ENCODE measurements around the gene RASSF3. TPM values are rescaled to one million over a fixed set of nuclear protein-coding genes. Genes with fewer than 3 reads are reported as not detected.
A peak's percentile ranks its signal among the peaks of the same experiment; 100 is the strongest.

RASSF3 gene
- total RNA-seq, 1 donor from 2014 or later, result 31.8 TPM

DNA sequence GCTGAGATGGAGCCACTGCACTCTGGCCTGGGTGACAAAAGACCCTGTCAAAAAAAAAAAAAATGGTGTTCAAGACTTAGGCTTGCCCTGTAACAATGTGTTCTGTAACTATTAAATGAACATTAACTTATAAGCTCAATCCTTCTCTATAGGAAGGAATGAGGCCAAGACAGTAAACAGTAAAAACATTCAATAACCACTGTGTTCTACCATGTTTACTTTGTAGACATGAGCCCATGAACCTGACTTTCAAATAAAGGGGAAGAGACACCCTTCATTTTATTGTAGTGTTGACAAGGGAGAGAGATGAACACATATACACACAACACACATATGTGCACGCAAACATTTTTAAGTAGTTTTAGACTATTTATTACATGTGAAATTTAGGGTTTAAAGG, 20.1 kb upstream of the RASSF3 start:
- Histone ChIP-seq H3K36me3 (ENCODE audit: control insufficient read depth in 3 of 3, insufficient read depth in 3 of 3, low read length in 3 of 3) (no peaks in the 10 kb centered on the region), H3K9me3 (ENCODE audit: control insufficient read depth in 3 of 3, low read length in 3 of 3) (no peaks in the 10 kb centered on the region), H3K27ac (ENCODE audit: low read depth, low read length) (no peak overlapping the region), H3K4me1 (ENCODE audit: control insufficient read depth in 3 of 3, insufficient read depth in 3 of 3, low read length in 3 of 3) (no peaks in the 10 kb centered on the region), H3K9ac (ENCODE audit: low read depth in 1 of 3, low read length in 3 of 3) (no peak overlapping the region), H3K4me3 (ENCODE audit: low read length in 3 of 3) (no peak overlapping the region), H3K27me3 (ENCODE audit: control insufficient read depth in 3 of 3, insufficient read depth in 3 of 3, low read length in 3 of 3) (no peaks in the 10 kb centered on the region)

DNA sequence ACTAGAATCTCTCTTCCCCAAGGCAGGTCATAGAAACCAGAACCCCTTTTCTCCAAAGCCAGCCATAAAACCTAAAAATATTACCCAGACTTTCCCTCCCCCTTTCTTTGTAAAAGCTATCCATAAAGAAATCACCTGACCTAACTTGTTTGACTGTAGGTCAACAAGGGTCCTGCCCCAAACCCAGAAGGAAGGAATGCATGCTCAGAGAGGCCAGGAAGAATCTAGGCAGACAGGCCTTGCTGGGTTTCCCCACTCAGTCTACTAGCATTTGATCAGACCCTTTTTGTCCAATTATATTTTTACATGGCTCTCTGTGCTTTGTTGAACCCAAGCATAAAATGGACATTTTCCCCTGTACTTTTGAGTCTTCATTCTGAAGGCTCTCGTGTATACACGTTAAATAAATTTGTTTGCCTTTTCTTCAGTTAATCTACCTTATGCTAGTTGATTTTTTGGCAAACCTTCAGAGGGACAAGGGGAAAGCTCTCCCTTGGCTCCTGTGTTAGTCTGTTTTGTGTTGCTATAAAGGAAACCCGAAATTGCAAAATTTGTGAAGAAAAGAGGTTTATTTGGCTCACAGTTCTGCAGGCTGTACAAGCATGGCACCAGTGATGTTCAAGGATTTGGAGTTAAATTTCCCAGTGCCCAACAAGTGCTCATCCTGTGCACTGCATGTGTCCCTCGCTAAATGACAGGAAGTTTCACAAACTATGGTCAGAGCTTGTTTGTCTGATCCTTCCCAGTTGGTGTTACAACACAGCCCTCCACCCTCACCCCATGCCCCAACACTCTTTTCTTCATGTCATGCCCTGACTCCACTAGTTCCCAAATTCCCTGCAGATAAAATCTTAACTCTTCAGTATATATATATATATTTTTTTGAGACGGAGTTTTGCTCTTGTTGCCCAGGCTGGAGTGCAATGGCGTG, 14.2 kb upstream of the RASSF3 start:
- no peaks in the 10 kb centered on the region for H3K27me3 ChIP-seq (ENCODE audit: control insufficient read depth in 3 of 3, insufficient read depth in 3 of 3, low read length in 3 of 3)
- no peak overlapping the region for H3K27ac ChIP-seq (ENCODE audit: low read depth, low read length)
- no peaks in the 10 kb centered on the region for H3K36me3 ChIP-seq (ENCODE audit: control insufficient read depth in 3 of 3, insufficient read depth in 3 of 3, low read length in 3 of 3)
- H3K4me3 ChIP-seq (ENCODE audit: low read length in 3 of 3), result no peak overlapping the region
- no peaks in the 10 kb centered on the region for H3K4me1 ChIP-seq (ENCODE audit: control insufficient read depth in 3 of 3, insufficient read depth in 3 of 3, low read length in 3 of 3)
- H3K9ac ChIP-seq (ENCODE audit: low read depth in 1 of 3, low read length in 3 of 3), result no peak overlapping the region
- no peaks in the 10 kb centered on the region for H3K9me3 ChIP-seq (ENCODE audit: control insufficient read depth in 3 of 3, low read length in 3 of 3)

GRCh38 chr12:64598831-64599230, 11.5 kb upstream of the RASSF3 start:
- H3K27ac ChIP-seq (ENCODE audit: low read depth, low read length), result no peak overlapping the region
- H3K4me1 ChIP-seq (ENCODE audit: control insufficient read depth in 3 of 3, insufficient read depth in 3 of 3, low read length in 3 of 3), result no peaks in the 10 kb centered on the region
- no peak overlapping the region for H3K9ac ChIP-seq (ENCODE audit: low read depth in 1 of 3, low read length in 3 of 3)
- H3K36me3 ChIP-seq (ENCODE audit: control insufficient read depth in 3 of 3, insufficient read depth in 3 of 3, low read length in 3 of 3), result no peaks in the 10 kb centered on the region
- H3K9me3 ChIP-seq (ENCODE audit: control insufficient read depth in 3 of 3, low read length in 3 of 3), result no peaks in the 10 kb centered on the region
- H3K27me3 ChIP-seq (ENCODE audit: control insufficient read depth in 3 of 3, insufficient read depth in 3 of 3, low read length in 3 of 3), result no peaks in the 10 kb centered on the region
- no peak overlapping the region for H3K4me3 ChIP-seq (ENCODE audit: low read length in 3 of 3)

DNA sequence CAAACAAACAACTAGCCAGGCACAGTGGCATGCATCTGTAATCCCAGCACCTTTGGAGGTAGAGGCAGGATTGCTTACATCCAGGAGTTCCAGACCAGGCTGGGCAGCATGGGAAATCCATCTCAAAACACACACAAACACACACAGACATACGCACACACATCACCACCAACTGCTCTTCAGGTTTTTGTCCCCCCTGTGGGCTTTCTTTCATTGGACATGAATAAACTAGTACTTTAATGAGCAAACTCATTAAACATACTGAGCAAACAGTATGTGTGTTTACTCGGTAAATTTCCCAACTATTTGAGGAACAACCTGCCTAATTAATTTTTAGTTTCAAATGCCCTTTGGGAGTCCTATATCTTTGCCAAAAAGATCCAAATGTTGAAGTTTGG, 10.1 kb upstream of the RASSF3 start:
- H3K9me3 ChIP-seq (ENCODE audit: control insufficient read depth in 3 of 3, low read length in 3 of 3), result no peaks in the 10 kb centered on the region
- no peaks in the 10 kb centered on the region for H3K4me1 ChIP-seq (ENCODE audit: control insufficient read depth in 3 of 3, insufficient read depth in 3 of 3, low read length in 3 of 3)
- H3K36me3 ChIP-seq (ENCODE audit: control insufficient read depth in 3 of 3, insufficient read depth in 3 of 3, low read length in 3 of 3), result no peaks in the 10 kb centered on the region
- H3K27ac ChIP-seq (ENCODE audit: low read depth, low read length), result no peak overlapping the region
- no peaks in the 10 kb centered on the region for H3K27me3 ChIP-seq (ENCODE audit: control insufficient read depth in 3 of 3, insufficient read depth in 3 of 3, low read length in 3 of 3)
- H3K4me3 ChIP-seq (ENCODE audit: low read length in 3 of 3), result no peak overlapping the region
- no peak overlapping the region for H3K9ac ChIP-seq (ENCODE audit: low read depth in 1 of 3, low read length in 3 of 3)

DNA sequence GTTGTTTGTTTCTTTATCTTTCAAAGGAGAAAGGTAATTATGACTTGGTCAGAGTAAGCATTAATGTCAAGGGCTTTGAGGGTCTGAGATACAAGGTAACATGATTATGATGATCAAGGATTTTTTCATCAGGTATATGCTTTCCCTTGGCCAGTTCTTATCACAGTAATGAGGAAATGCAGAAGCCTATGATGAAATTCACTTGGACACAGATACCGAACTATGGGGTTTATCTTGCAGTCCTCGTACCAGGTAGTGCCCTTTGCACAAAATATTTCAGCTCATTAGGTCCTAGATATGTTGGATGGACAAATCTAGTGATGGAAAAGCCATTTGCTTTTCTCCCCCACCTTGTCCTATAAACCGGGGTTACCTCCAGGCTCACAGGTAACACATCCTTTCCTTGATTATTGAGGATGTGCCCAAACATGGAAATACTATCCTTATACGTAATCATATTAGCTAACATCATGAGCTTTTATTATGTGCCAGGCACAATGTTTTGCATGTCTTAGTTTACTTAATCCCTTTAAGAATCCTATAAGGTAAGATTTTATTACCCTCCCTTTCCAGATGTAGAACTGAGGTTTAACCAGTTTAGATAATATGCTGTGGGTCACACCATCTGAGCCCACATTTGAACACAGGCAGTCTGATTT, 7.0 kb upstream of the RASSF3 start:
- no peaks in the 10 kb centered on the region for H3K9me3 ChIP-seq (ENCODE audit: control insufficient read depth in 3 of 3, low read length in 3 of 3)
- no peaks in the 10 kb centered on the region for H3K27me3 ChIP-seq (ENCODE audit: control insufficient read depth in 3 of 3, insufficient read depth in 3 of 3, low read length in 3 of 3)
- H3K9ac ChIP-seq (ENCODE audit: low read depth in 1 of 3, low read length in 3 of 3), result no peak overlapping the region
- no peak overlapping the region for H3K4me3 ChIP-seq (ENCODE audit: low read length in 3 of 3)
- no peaks in the 10 kb centered on the region for H3K4me1 ChIP-seq (ENCODE audit: control insufficient read depth in 3 of 3, insufficient read depth in 3 of 3, low read length in 3 of 3)
- H3K27ac ChIP-seq (ENCODE audit: low read depth, low read length), result no peak overlapping the region
- H3K36me3 ChIP-seq (ENCODE audit: control insufficient read depth in 3 of 3, insufficient read depth in 3 of 3, low read length in 3 of 3), result no peaks in the 10 kb centered on the region

DNA sequence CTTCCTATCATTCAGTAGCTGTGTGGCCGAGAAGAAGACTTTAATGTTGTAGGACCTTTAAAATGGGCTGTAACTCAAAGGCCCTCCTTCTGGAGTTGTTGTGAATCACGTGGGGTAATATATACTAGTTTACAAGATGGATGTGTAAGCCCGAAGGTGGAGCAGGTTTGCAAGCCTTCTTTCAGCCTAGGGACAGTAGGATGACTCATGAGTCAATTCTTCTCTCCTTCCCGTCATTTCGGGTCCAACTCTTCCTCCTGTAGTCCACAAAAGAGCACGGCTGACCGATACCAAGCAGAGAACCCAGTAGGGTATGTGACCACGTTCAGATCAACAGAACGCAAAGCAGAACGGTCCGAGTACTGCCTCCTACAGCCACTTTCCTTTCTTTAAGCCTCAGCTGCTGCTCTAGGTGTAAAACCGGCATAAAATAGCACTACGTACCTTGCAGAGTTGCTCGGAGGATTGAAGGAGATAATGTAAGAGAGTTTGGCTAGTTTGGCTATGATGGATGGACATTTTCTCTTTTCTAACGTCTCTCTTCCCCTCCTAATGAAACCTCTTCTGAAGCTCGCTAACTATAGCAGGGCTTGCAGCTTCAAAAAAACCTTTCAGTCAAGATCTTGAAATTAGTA, 1.3 kb upstream of the RASSF3 start:
- Histone ChIP-seq H3K4me3 (ENCODE audit: low read length in 3 of 3) (peak overlapping the region; percentile 52 to 82 (median 53)), H3K27me3 (ENCODE audit: control insufficient read depth in 3 of 3, insufficient read depth in 3 of 3, low read length in 3 of 3) (no peaks in the 10 kb centered on the region), H3K36me3 (ENCODE audit: control insufficient read depth in 3 of 3, insufficient read depth in 3 of 3, low read length in 3 of 3) (no peaks in the 10 kb centered on the region), H3K4me1 (ENCODE audit: control insufficient read depth in 3 of 3, insufficient read depth in 3 of 3, low read length in 3 of 3) (peaks cover 0 to 20% (median 0%) of the 10 kb centered on the region in 3 donors), H3K9ac (ENCODE audit: low read depth in 1 of 3, low read length in 3 of 3) (peak overlapping the region; percentile 60 to 75 (median 69)), H3K9me3 (ENCODE audit: control insufficient read depth in 3 of 3, low read length in 3 of 3) (no peaks in the 10 kb centered on the region), H3K27ac (ENCODE audit: low read depth, low read length) (peak overlapping the region; percentile 53)

DNA sequence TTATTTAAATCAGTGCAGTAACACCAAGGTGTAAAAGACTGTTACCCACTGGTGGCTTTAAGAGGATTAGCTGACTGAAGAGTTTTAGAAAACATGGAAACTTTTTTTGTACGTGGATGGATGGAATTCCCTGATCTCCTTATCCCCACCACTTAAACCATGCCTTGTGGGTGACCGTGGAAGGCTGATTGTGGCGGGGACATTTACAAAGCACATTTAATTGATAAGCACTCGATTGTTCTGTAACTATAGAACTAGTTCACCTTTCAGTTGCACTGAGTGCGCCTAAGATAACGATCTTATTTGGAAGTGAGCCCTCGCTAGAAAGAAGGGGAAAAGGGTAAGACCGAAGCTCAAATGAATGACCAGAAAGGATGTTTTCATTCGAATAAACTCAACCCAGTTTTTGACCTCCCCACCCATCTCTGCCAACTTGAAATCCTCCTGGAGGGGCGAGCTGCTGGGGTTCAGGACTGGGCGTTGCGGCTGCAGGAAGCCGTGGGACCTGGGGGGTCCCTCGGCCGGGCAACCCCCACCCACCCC, 688 bp upstream of the RASSF3 start:
- Histone ChIP-seq H3K4me3 (ENCODE audit: low read length in 3 of 3) (peak overlapping the region; percentile 52 to 82 (median 53)), H3K4me1 (ENCODE audit: control insufficient read depth in 3 of 3, insufficient read depth in 3 of 3, low read length in 3 of 3) (peaks cover 0 to 20% (median 0%) of the 10 kb centered on the region in 3 donors), H3K9ac (ENCODE audit: low read depth in 1 of 3, low read length in 3 of 3) (peak overlapping the region; percentile 65 to 75 (median 69)), H3K36me3 (ENCODE audit: control insufficient read depth in 3 of 3, insufficient read depth in 3 of 3, low read length in 3 of 3) (no peaks in the 10 kb centered on the region), H3K9me3 (ENCODE audit: control insufficient read depth in 3 of 3, low read length in 3 of 3) (no peaks in the 10 kb centered on the region), H3K27ac (ENCODE audit: low read depth, low read length) (peak overlapping the region; percentile 53), H3K27me3 (ENCODE audit: control insufficient read depth in 3 of 3, insufficient read depth in 3 of 3, low read length in 3 of 3) (no peaks in the 10 kb centered on the region)

GRCh38 chr12:64610660-64611340, 505 bp downstream of the RASSF3 start:
- no peaks in the 10 kb centered on the region for H3K9me3 ChIP-seq (ENCODE audit: control insufficient read depth in 3 of 3, low read length in 3 of 3)
- peaks cover 0 to 20% (median 0%) of the 10 kb centered on the region in 3 donors for H3K4me1 ChIP-seq (ENCODE audit: control insufficient read depth in 3 of 3, insufficient read depth in 3 of 3, low read length in 3 of 3)
- peak overlapping the region; percentile 77 to 83 (median 82) for H3K9ac ChIP-seq (ENCODE audit: low read depth in 1 of 3, low read length in 3 of 3)
- peak overlapping the region; percentile 76 for H3K27ac ChIP-seq (ENCODE audit: low read depth, low read length)
- H3K4me3 ChIP-seq (ENCODE audit: low read length in 3 of 3), result peak overlapping the region; percentile 67 to 89 (median 79)
- H3K27me3 ChIP-seq (ENCODE audit: control insufficient read depth in 3 of 3, insufficient read depth in 3 of 3, low read length in 3 of 3), result no peaks in the 10 kb centered on the region
- H3K36me3 ChIP-seq (ENCODE audit: control insufficient read depth in 3 of 3, insufficient read depth in 3 of 3, low read length in 3 of 3), result no peaks in the 10 kb centered on the region
